Hepatocyte (in vitro differentiated cells): Measurements from ENCODE around the gene KATNB1. TPM values are rescaled to one million over a fixed set of nuclear protein-coding genes. Genes with fewer than 3 reads are reported as not detected.

Experiments used
- DNase-seq: peaks from one replicate; pipeline ENCODE4 v3.0.0-alpha.2; 2016; ENCODE audit warnings: low spot score
- H2AFZ ChIP-seq: fragments of 200-600 bp; sonication (generic); 2 replicates; pipeline ENCODE4 v1.6.0; 2016; ENCODE audit warnings: antibody characterized with exemption, mild to moderate bottlenecking
- H3K27ac ChIP-seq: fragments of 200-600 bp; sonication (generic); 2 replicates; pipeline ENCODE4 v1.5.1; 2016; ENCODE audit warnings: mild to moderate bottlenecking
- H3K27me3 ChIP-seq: fragments of 200-600 bp; sonication (generic); 2 replicates; pipeline ENCODE4 v1.6.1; 2016
- H3K36me3 ChIP-seq: fragments of 200-600 bp; sonication (generic); replicated peaks from 2 replicates; pipeline ENCODE4 v1.5.1; 2016; ENCODE audit warnings: low read depth; ENCODE audit not compliant: insufficient read depth
- H3K4me1 ChIP-seq: fragments of 200-600 bp; sonication (generic); 2 replicates; pipeline ENCODE4 v1.5.1; 2016; ENCODE audit warnings: mild to moderate bottlenecking, moderate library complexity; ENCODE audit not compliant: insufficient read depth
- H3K4me2 ChIP-seq: fragments of 200-600 bp; sonication (generic); 2 replicates; pipeline ENCODE4 v1.6.0; 2016
- H3K4me3 ChIP-seq: fragments of 200-600 bp; sonication (generic); 2 replicates; pipeline ENCODE4 v1.5.1; 2016; ENCODE audit warnings: mild to moderate bottlenecking
- H3K79me2 ChIP-seq: fragments of 200-600 bp; sonication (generic); 2 replicates; pipeline ENCODE4 v1.6.0; 2017; ENCODE audit warnings: mild to moderate bottlenecking
- H3K9me2 ChIP-seq: fragments of 200-600 bp; sonication (generic); replicated peaks from 2 replicates; pipeline ENCODE4 v1.6.0; 2017; ENCODE audit warnings: mild to moderate bottlenecking; ENCODE audit not compliant: insufficient read depth
- H3K9me3 ChIP-seq: fragments of 200-600 bp; sonication (generic); 2 replicates; pipeline ENCODE4 v1.5.1; 2016; ENCODE audit warnings: low read depth, mild to moderate bottlenecking
- H4K20me1 ChIP-seq: fragments of 200-600 bp; sonication (generic); 2 replicates; pipeline ENCODE4 v1.6.0; 2016; ENCODE audit warnings: mild to moderate bottlenecking; ENCODE audit not compliant: insufficient read depth, poor library complexity, severe bottlenecking
- CTCF ChIP-seq: fragments of 200-600 bp; sonication (generic); IDR thresholded peaks from 2 replicates; pipeline ENCODE4 v1.5.1; 2016; ENCODE audit warnings: antibody characterized with exemption, mild to moderate bottlenecking; ENCODE audit not compliant: poor library complexity
- EZH2 ChIP-seq: fragments of 200-600 bp; sonication (generic); IDR thresholded peaks from 2 replicates; pipeline ENCODE4 v1.6.1; 2016; ENCODE audit warnings: antibody characterized with exemption, mild to moderate bottlenecking, borderline replicate concordance
- EZH2phosphoT487 ChIP-seq: fragments of 200-600 bp; sonication (generic); IDR thresholded peaks from one replicate; pipeline ENCODE4 v1.6.1; 2018; ENCODE audit warnings: antibody characterized with exemption, mild to moderate bottlenecking, low read depth, moderate library complexity; ENCODE audit not compliant: unreplicated experiment, severe bottlenecking
- WGBS: methylation state at CpG from one replicate; pipeline ENCODE4 v1.1.6; 2016; ENCODE audit warnings: low lambda C conversion rate; ENCODE audit errors: missing lambda C conversion rate; 5-methylcytosine and 5-hydroxymethylcytosine counted together
- polyA plus RNA-seq: library from polyadenylated mRNA; unstranded; fragments of >200 nt; fragmentation: Nextera tagmentation; extraction: Ambion mirVana; gene quantifications from 2 replicates; pipeline ENCODE4 v1.2.1, GENCODE V29; 2016
- total RNA-seq: library from RNA; depleted of rRNA; stranded (reverse); fragments of >200 nt; gene quantifications from 2 replicates; pipeline ENCODE4 v1.2.3, GENCODE V29; 2014

The KATNB1 gene
- total and polyA plus RNA-seq, 2 experiments from 2014 or later = 12.3 to 15.3 TPM

- H3K27me3 ChIP-seq = no peaks in the 10 kb centered on the region
- H3K79me2 ChIP-seq = no peaks in the 10 kb centered on the region
- H2AFZ ChIP-seq = no peak overlapping the region
- H3K36me3 ChIP-seq = no peaks in the 10 kb centered on the region
- no peak for DNase-seq
- no peaks in the 10 kb centered on the region for H3K9me2 ChIP-seq
- no peak overlapping the region for H3K4me3 ChIP-seq
- no peak for TF ChIP-seq CTCF
- no peak for TF ChIP-seq EZH2phosphoT487
- TF ChIP-seq EZH2 = no peak
- no CpG with 5 or more reads among the region's 1 CpG for WGBS
- no peak overlapping the region for H3K4me2 ChIP-seq
- H4K20me1 ChIP-seq = no peaks in the 10 kb centered on the region
- peaks cover 14% of the 10 kb centered on the region for H3K4me1 ChIP-seq
- no peaks in the 10 kb centered on the region for H3K9me3 ChIP-seq
- H3K27ac ChIP-seq = no peak overlapping the region
These were observed 28.9 kb upstream of the KATNB1 start for GRCh38 chr16:57706717-57707116.

GRCh38 chr16:57707331-57707730, 28.2 kb upstream of the KATNB1 start:
- no peaks in the 10 kb centered on the region for H3K27me3 ChIP-seq
- peaks cover 10% of the 10 kb centered on the region for H3K4me1 ChIP-seq
- no peak overlapping the region for H3K4me3 ChIP-seq
- TF ChIP-seq EZH2 (no peak), CTCF (no peak), EZH2phosphoT487 (no peak)
- 89% methylated on average over 11 of the region's 11 CpGs for WGBS
- no peaks in the 10 kb centered on the region for H3K9me3 ChIP-seq
- H4K20me1 ChIP-seq = no peaks in the 10 kb centered on the region
- H3K27ac ChIP-seq = no peak overlapping the region
- H3K79me2 ChIP-seq = no peaks in the 10 kb centered on the region
- no peak for DNase-seq
- H2AFZ ChIP-seq = no peak overlapping the region
- no peaks in the 10 kb centered on the region for H3K36me3 ChIP-seq
- no peaks in the 10 kb centered on the region for H3K9me2 ChIP-seq
- no peak overlapping the region for H3K4me2 ChIP-seq

GRCh38 chr16:57708168-57708567, 27.4 kb upstream of the KATNB1 start:
- DNase-seq = no peak
- Histone ChIP-seq H3K4me3 (no peak overlapping the region), H3K4me2 (no peak overlapping the region), H4K20me1 (no peaks in the 10 kb centered on the region), H3K9me2 (no peaks in the 10 kb centered on the region), H3K9me3 (no peaks in the 10 kb centered on the region), H3K79me2 (no peaks in the 10 kb centered on the region), H3K27ac (no peak overlapping the region), H3K27me3 (no peaks in the 10 kb centered on the region), H2AFZ (no peak overlapping the region), H3K4me1 (peaks cover 10% of the 10 kb centered on the region), H3K36me3 (no peaks in the 10 kb centered on the region)
- 92% methylated on average over 3 of the region's 3 CpGs for WGBS
- no peak for TF ChIP-seq EZH2phosphoT487
- no peak for TF ChIP-seq CTCF
- no peak for TF ChIP-seq EZH2

- H2AFZ ChIP-seq = no peak overlapping the region
- DNase-seq = no peak
- peaks cover 3% of the 10 kb centered on the region for H3K4me1 ChIP-seq
- H4K20me1 ChIP-seq = no peaks in the 10 kb centered on the region
- H3K79me2 ChIP-seq = no peaks in the 10 kb centered on the region
- TF ChIP-seq EZH2phosphoT487 = no peak
- no peak for TF ChIP-seq EZH2
- TF ChIP-seq CTCF = no peak
- no peak overlapping the region for H3K4me2 ChIP-seq
- no peaks in the 10 kb centered on the region for H3K9me3 ChIP-seq
- H3K36me3 ChIP-seq = no peaks in the 10 kb centered on the region
- H3K27me3 ChIP-seq = no peaks in the 10 kb centered on the region
- no peaks in the 10 kb centered on the region for H3K9me2 ChIP-seq
- H3K27ac ChIP-seq = no peak overlapping the region
- WGBS = 61% methylated on average over 3 of the region's 3 CpGs
- no peak overlapping the region for H3K4me3 ChIP-seq
These were observed 25.9 kb upstream of the KATNB1 start for GRCh38 chr16:57709663-57710062.
